Vagina (tissue), 2 donors: ENCODE data around the gene IGF2BP3.

ENCODE experiments used
- POLR2A ChIP-seq, 2 donors: fragments of 450-650 bp; IDR thresholded peaks; one replicate each; pipeline ENCODE4 v1.6.1; 2017; ENCODE audit warnings: antibody characterized with exemption in 2 of 2, mild to moderate bottlenecking in 2 of 2, moderate library complexity in 2 of 2
- POLR2AphosphoS5 ChIP-seq, 2 donors: sonication (generic); formaldehyde crosslinking; IDR thresholded peaks; one replicate each; pipeline ENCODE4 v1.9.0; 2017; ENCODE audit warnings: antibody characterized with exemption in 2 of 2, mild to moderate bottlenecking in 2 of 2, low read depth in 1 of 2; ENCODE audit not compliant: insufficient read depth in 1 of 2
- TF ChIP-seq, protein P1 (sequence below), 3 experiments: fragments of 450-650 bp in 2 of 3; fragments of 200-600 bp in 1 of 3; sonication (generic) in 1 of 3; IDR thresholded peaks; one replicate each; pipeline ENCODE4 v1.5.1; 2017 to 2019; ENCODE audit warnings: antibody characterized with exemption in 3 of 3, mild to moderate bottlenecking in 2 of 3, moderate library complexity in 2 of 3

DNA sequence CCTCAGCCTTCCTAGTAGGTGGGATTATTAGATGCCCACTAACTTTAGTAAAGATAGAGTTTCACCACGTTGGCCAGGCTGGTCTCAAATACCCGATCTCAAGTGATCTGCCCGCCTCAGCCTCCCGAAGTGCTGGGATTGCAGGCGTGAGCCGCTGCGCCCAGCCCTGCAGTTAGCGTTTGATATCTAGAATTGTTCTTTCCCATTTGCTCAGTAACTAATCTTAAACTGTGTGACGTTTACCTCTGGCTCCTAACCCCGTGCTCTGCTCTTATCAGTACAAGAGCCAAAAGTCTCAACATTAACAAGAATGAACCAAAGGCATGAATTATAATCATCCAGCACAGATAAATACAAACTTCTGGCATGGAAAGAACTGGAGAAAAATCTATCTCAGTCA is 47.4 kb downstream of the IGF2BP3 start:
- TF ChIP-seq, protein P1, sequence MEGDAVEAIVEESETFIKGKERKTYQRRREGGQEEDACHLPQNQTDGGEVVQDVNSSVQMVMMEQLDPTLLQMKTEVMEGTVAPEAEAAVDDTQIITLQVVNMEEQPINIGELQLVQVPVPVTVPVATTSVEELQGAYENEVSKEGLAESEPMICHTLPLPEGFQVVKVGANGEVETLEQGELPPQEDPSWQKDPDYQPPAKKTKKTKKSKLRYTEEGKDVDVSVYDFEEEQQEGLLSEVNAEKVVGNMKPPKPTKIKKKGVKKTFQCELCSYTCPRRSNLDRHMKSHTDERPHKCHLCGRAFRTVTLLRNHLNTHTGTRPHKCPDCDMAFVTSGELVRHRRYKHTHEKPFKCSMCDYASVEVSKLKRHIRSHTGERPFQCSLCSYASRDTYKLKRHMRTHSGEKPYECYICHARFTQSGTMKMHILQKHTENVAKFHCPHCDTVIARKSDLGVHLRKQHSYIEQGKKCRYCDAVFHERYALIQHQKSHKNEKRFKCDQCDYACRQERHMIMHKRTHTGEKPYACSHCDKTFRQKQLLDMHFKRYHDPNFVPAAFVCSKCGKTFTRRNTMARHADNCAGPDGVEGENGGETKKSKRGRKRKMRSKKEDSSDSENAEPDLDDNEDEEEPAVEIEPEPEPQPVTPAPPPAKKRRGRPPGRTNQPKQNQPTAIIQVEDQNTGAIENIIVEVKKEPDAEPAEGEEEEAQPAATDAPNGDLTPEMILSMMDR (IDR thresholded peaks at IDR 0.05), result no peak
- no peak for TF ChIP-seq POLR2AphosphoS5 (IDR thresholded peaks at IDR 0.05; ENCODE audit: insufficient read depth in 1 of 2, low read depth in 1 of 2)
- no peak for TF ChIP-seq POLR2A (IDR thresholded peaks at IDR 0.05)
